Mammary epithelial cell (primary cell): ENCODE measurements around the gene MYLK3.

Experiments used
- EZH2 ChIP-seq: IDR thresholded peaks from 2 replicates; pipeline ENCODE4 v1.6.1; 2012; ENCODE audit warnings: low read length, inconsistent platforms, borderline replicate concordance
- TF ChIP-seq, protein P1 (sequence below), 2 donors: IDR thresholded peaks in 1 of 2; conservative IDR thresholded peaks in 1 of 2; 2 replicates each; pipeline ENCODE4 v1.5.1; 2011 to 2012; ENCODE audit warnings: inconsistent platforms in 2 of 2, low read length in 2 of 2, mild to moderate bottlenecking in 2 of 2, control low read depth in 1 of 2, low read depth in 1 of 2; ENCODE audit not compliant: insufficient read depth in 1 of 2; ENCODE audit errors: extremely low read depth in 1 of 2

DNA sequence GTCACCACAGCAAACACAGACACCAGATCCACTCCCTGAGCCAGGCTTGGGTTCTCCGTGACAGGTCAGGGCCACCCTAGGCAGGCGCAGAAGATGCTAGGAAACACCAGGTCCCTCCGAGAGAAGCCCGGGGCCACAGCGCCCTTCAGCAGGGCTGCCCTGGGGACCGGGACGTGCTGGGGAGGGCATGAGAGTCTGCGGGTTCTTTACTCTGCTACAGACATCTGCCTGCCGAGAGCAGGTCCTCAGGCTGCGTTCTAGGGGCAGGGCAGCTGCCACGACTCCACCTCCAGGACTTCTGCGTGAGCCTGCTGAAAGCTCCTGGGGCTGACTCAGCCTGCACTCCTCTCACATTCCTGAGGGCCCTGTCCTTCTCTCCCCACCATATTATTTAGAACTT is 11.4 kb downstream of the MYLK3 start:
- TF ChIP-seq, protein P1, sequence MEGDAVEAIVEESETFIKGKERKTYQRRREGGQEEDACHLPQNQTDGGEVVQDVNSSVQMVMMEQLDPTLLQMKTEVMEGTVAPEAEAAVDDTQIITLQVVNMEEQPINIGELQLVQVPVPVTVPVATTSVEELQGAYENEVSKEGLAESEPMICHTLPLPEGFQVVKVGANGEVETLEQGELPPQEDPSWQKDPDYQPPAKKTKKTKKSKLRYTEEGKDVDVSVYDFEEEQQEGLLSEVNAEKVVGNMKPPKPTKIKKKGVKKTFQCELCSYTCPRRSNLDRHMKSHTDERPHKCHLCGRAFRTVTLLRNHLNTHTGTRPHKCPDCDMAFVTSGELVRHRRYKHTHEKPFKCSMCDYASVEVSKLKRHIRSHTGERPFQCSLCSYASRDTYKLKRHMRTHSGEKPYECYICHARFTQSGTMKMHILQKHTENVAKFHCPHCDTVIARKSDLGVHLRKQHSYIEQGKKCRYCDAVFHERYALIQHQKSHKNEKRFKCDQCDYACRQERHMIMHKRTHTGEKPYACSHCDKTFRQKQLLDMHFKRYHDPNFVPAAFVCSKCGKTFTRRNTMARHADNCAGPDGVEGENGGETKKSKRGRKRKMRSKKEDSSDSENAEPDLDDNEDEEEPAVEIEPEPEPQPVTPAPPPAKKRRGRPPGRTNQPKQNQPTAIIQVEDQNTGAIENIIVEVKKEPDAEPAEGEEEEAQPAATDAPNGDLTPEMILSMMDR (conservative IDR thresholded peaks at IDR 0.05 in 1 of 2, IDR thresholded peaks at IDR 0.05 in 1 of 2; ENCODE audit: extremely low read depth in 1 of 2, insufficient read depth in 1 of 2, low read depth in 1 of 2, low read length in 2 of 2), result no peak
- TF ChIP-seq EZH2, result no peak
